CD4-positive, alpha-beta T cell treated with Interleukin-4 for 4 hours (primary cell): ENCODE results near the gene PLCB1.
"Not testable (repeated sequence)": the region's sequence is repeated elsewhere in the genome, so short reads cannot be mapped to it uniquely, and the experiment has no call there.

Source experiments
- DNase-seq: peaks from one replicate; pipeline ENCODE4 v3.0.0-alpha.2; 2020

The PLCB1 gene

DNA sequence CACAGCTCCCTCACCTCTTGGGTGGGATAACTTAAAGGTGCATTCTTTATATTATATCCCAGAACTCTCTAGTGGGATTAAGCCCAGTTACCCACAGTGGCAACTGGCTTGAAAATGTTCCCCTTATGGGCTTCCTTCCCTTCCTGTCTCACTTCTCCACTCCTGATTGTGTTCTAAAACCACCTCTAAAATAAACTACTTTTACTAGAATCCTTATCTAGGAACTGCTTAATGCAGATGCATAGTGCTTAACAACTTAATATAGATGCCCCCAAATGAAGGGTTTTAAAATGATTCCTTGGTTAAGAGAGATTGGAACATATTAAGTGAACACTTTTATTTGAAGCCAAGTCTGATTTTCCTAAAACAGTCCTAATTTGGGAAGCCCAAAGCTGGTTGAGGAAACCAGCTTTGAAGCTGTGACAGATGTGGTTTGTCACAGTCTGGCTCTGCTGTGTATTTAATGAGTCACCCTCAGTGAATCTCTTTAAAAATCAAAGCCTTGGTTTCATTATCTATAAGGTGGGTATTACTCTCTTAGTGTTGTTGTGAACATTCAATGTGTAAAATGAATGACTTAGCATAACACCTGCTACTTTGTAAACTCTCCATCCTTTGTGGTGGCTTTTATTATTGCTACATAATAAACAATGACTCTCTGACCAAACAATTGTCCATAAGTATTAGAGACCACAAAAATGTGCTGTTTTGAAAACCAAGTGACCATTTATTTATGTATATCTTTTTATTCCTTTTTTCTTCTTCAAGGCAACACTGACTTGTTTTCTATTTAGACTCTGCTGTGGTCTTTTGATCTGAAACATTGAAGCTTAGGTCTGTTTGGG, 24.4 kb downstream of the PLCB1 start:
- peak; percentile 56 for DNase-seq

DNA sequence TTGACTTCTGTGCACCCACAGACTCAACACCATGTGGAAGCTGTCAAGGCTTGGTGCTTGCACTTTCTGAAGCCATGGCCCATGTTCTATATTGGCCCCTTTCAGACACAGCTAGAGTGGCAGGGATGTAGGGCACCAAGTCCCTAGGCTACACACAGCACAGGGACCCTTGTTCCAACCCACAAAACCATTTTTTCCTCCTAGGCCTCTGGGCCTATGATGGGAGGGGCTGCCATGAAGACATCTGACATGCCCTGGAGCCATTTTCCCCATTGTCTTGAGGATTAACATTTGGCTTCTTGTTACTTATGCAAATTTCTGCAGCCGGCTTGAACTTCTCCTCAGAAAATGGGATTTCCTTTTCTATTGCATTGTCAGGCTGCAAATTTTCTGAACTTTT, 27.2 kb downstream of the PLCB1 start:
- not testable (repeated sequence) for DNase-seq

DNA sequence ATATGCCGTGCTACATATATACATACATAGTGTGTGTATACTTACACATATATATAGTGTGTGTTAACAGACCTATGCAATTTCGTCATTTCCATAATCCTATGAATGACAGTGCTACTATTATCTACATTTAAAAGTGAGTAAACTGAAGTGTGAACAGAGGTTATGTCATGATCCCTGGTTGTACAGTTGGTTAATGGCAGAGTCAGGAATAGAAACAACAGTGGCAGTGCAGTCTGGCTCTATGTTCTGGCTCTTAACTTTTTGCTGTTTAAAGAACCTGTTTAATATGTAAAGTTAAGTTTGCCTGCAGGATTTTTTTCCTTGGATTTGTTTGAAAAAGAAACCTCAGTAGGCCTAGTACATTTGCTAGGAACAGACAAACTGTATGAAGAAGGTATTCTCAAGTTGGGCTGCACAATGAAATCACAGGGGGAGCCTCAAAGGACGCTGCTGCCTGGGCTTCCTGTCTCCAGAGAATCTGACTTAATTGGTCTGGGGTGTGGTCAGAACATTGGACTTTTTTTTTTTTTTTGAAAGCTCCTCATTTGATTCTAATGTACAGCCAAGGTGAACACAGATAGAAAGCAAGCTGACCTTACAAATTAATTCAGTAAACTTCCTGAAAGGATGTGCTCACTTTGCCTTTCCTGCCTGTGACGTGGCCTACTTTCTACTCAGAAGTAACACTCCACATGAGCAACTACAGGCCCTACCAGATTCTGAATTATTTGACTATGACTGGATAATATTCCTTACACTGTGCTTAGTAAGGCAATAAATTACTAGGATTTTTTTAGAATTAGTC, 29.4 kb downstream of the PLCB1 start:
- DNase-seq: no peak

DNA sequence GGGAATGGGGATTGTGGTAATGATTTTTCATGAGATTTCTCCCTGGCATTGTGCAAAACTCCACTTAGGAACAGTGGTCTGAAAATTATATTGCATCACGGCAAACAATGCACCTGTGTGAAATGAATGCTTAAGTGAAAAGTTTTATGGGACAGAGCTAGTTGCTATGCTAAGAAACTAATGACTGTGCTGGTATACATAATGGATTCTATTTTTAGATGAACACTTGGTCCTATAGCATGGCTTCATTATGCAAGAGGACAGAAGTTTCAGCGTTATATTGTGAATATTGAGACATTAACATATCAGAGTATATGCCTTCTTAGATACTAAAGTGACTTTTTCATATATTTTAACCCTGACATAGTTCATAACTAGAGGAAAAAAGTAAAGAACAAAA, 30.5 kb downstream of the PLCB1 start:
- no peak for DNase-seq

DNA sequence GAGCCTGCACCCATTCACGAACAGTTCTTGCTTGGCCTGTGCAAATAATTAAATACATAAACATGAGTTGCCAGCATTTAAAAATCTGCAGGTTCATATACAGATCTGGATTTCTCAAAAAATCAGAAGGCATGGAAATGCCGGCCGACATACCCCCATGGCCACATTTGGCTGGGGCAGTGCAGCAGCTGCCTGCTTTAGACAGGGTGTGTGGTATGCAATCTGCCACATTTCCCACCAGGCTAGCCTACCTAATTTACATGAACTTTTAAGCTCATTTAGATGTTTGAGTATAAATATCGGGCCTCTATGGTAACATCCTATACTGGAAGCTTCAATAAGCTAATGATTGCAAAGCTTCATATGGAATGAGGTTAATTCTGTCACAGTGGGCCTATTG, 31.5 kb downstream of the PLCB1 start:
- no peak for DNase-seq

DNA sequence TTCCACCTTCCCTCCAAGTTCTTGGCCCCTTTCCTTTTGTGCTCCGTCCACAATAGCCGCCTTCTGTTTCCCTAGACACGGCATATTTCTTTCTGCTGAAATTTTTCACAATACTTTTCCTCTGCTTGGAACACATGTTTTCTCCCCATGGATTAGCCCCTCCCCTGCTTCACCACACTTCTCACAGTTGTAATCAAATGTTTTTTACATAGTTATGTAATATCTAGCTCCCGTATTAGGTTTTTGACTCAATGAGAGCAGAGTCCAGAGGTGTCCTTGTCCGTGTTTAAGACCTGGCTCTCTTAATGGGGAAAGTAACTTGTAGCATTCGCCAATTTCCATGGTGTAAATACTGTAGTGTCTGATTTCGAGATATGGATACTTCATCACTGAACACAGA, 34.7 kb downstream of the PLCB1 start:
- no peak for DNase-seq

DNA sequence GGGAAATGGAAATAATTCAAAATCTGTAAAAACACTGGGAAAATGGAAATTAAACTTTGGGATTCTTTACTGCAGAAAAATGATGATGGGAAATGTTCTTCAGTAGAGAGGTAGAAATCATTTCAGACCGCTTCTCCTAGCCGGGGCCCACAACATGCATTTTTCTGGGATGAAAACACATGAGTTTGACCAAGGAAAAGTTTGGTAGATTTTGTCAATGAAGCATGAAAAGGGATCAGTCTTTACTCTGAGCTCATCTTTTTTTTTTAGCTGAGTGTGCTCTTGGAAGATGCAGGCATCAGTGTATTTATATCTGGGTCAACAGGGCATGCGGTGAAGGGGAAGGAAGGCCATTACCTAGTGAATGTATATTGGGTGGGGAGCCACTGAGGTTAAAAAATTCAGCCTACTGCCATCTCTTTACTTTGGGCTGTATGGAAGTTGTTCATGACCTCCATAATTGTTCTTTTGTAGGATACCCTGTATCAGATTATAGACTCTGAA, 36.8 kb downstream of the PLCB1 start:
- DNase-seq: no peak

DNA sequence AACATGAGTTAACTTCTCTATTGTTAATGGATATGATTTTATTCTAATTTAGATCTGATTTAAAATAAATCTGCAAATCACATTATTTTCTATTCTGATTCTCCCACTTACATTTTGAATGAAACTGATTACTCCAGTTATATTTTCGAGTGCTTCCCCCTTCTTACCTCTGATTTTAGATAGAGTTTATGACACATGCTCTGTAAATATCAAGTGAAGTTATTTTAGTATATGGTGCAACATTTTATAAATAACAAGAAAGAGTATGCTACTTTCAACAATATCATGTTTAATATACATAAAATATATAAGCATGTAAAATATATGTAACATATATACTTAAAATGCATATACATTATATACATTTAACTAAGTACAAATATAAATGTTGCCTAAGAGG, 38.9 kb downstream of the PLCB1 start:
- DNase-seq: no peak

DNA sequence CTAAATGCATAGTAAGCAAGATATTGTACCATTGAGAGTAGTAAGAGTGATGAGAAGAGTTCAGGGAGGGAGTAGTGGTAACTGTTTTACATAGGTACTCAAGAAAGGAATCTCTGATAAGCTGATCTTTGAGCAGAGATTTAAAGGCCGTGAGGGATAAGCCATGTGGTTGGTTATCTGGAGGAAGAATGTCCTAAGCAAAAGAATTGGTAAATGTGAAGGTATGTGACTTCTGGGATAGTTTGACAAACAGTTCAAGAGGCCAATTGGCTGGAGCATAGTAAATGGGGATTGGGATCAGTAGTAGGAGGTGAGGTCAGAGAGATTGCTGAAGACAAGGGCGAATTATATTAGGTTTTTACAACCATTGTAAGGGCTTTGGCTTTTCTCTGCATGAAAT, 40.1 kb downstream of the PLCB1 start:
- no peak for DNase-seq

DNA sequence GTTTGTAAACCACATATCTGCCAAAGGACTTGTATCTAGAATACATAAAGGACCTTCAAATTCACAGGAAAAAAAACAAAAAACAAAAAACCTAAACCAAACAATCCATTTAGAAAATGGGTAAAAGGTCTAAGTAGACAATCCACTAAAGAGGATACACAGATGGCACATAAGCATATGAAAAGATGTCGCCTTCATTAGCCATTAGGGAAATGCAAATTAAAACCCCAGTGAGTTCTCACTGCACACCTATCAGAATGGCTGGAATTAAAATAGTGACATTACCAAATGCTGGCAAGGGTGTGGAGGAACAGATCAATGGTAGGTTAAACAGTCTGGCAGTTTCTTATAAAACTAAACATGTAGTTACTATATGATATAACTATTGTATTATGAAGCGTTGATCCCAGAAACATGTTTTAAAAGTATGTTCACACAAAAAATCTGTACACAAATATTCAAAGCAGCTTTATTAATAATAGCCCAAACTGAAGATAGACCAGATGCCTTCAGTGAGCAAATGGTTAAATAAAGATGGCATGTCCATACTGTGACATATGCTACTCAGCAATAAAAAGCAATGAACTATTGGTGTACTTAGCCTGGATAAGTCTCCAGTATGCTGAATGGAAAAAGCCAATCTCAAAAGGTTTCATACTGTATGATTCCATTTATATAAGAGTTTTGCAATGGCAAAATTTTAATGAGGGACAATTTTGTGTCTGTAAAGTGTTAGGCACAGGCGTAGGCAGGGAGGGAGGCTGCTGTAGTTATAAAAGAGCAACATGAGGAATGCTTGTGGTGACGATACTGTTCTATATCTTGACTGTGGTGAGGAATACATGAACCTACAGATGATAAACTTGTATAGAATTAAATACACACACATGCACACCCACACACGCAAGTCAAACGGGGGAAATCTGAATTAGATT, 43.9 kb downstream of the PLCB1 start:
- no peak for DNase-seq

DNA sequence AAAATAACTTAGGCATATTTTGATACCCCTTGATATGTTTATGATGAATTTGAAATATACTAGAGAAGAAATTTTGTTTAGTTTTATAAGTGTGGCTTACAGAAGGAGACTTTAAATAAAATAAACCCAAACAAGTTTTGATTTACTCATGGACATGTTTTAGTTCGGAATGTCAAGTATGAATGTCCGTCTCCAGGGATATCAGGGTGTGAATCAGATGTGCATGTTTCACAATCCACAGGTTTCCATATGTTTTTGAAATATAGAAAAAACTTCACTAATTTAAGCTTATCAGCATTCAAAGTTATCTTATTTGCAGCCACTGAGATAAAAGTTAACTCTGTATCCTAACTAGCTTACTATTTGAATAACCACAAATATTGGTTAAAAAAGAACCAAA, 51.5 kb downstream of the PLCB1 start:
- DNase-seq: no peak

DNA sequence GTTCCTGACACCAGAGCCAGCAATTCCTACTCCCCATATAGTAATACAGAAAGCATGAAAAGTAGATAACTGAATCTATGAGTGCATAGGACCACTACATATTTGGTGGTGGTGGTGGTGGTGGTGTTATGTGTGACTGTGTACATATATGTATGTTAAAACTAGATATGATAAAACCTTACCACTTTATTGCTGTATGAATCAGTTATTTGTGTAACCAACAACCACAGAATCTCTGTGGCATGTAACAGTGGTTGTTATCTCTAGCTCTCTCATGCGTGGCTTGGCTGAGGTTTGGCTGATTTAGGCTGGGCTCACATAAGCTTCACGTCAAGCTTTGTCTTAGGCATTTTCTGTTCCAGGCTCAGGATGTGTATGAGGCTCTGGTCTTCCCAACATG, 55.7 kb downstream of the PLCB1 start:
- DNase-seq: no peak

DNA sequence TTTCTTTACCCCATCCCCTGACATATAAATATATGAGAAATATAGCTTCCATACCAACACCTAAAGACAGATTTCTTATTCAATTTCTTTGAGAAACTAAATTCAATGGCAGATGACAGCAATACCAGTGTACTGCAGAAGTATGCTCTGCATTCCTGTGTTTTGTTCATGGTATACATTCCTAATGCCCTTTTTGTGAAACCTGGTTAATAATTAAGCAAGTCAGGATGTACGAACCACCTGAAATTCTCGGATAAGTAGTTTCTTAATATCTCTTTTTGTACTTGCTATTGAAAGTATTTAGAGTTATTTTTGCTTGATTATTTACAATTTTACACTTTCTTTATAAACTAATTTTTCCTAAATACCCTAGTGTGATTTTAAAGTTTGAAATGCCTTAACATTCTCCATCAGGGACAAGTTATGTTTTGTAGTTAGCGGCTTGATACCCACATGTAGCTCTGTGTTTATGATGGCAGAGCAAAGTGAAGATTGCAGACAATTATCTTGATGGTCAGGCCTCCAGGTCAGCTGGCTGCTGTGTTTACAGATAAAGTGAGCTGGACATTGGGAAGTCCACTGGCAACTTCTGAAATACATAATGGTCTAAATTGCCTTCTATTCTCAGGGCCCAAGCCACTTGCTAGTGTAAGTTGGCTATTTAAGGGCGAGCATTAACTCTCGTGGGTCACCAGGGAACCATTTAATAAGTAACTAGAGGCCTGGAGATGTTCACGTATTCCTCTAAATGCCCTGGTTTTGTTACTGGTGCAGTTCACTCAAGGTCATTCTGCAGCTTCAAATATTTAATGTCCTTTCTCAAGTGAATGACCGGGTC, 58.2 kb downstream of the PLCB1 start:
- DNase-seq: no peak

DNA sequence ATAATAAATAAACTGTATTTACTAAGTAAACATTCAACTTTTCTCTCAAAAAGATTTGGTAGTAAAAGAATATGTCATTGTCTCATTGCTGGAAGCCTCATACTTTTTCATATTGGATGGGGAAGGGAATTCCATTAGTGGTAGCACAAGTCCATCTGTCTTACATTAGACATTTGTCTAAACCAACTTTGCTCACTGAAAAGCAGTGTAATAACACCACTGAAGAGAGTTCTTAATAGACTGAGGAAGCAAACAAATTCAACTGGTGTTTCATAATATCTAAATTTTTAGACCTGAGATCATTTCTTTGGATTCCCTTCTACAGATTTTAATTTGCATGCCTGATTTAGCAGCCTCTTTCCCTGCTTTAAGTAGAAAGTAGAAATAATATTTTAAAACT, 62.7 kb downstream of the PLCB1 start:
- no peak for DNase-seq

DNA sequence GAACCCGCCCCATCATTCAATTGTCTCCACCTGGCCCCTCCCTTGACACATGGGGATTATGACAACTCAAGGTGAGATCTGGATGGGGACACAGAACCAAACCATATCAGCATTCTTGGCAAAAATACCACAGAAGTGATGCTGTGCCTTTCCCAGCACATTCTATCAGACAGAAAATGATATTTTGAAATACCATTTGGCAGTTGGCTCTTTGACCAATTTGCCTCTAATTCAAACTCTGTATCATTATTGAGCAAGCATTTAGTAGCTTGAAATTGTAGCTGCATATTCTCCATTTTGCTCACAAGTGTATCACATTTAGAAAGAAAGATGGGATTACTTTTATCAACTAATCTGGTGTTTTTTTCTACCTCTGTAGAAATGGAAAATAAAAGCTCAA, 64.0 kb downstream of the PLCB1 start:
- no peak for DNase-seq

DNA sequence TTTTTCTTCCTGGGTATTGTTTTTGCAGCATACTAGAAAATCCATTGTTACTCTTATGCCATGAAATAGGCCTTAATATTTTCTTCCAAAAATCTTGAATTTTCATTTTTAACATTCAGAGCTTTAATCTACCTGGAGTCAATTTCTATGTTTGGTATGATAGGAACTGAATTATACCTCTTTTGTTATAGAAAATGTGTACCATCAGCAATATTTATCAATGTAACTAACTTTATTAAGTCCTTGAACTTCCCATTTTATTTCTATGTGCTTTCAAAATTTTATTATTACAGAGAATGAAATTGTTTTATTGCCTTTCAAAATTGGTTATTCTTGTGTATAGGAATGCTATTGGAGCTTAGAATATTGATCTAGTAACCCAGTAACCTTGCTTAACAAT, 68.2 kb downstream of the PLCB1 start:
- no peak for DNase-seq

DNA sequence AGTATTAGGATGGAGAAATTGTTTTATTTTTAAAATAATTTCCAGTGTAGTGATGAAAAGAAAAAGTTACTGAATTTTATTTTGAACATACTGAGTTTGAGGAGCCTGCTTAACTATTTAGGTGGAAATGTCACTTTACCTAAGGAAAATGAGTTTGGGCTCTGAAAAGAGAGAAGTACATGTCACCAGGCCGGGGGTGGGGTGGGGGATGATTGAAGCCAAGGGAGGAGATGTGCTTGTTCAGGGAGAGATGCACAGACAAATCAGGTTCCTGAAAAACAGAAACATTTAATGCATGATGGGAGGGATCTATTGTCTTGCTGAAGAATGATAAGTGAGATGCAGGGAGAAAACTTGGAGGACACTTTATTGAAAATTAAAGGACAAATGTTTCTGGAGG, 71.3 kb downstream of the PLCB1 start:
- DNase-seq: no peak

DNA sequence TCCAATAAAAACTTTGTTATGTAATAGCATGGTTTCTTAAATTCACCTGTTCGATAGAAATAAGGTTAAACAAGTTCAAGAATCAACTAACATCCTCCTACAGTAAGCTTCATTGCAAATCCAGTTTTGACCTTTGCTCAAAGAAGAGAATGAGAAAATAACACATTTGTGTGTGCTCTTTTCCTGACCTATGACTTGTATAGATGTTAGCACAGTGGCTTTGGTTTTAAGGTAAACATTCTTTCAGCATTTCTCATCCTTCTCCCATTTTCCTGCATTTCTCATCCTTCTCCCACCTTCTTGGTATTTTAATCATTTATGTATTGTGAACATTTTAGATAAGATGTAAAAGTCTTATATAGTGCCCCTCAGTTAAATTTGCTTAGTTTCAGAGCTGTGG, 73.9 kb downstream of the PLCB1 start:
- no peak for DNase-seq

DNA sequence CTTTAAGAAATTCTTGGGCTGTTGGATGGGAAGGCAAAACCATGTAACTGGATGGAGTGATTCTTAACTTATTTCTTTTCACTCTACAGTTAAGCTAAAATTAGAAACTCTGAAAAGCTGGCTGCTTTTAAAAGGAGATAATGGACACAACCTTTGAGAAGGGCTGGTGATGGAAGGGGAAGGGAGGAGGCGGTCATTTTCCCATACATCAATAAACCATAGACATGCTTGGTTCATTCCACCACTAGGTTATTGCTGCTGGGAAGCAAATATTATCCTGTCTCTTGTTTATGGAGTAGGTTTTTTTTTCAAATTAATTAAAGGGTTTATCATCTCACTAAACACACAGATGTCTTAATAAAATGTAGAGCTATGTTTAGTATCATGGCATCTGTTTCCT, 76.2 kb downstream of the PLCB1 start:
- DNase-seq: no peak

DNA sequence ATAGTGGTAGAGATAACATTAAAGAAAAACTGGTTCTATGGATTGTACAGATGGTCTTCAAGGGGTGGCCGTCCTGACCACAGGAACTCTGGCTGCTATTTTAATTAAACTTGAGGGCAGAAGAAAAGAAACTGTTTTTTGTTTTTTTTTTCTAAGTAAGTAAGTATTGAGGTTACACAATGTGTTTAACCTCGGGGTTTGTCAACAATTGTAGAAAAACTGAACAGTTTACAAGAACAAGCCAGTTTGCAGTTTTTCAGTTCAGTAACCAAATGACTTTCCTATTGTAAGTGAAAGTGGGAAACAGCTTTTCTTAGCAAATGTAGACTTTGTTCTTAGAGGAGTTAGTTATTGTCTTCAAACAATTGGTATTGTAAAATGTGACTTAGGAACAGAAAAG, 77.0 kb downstream of the PLCB1 start:
- no peak for DNase-seq

DNA sequence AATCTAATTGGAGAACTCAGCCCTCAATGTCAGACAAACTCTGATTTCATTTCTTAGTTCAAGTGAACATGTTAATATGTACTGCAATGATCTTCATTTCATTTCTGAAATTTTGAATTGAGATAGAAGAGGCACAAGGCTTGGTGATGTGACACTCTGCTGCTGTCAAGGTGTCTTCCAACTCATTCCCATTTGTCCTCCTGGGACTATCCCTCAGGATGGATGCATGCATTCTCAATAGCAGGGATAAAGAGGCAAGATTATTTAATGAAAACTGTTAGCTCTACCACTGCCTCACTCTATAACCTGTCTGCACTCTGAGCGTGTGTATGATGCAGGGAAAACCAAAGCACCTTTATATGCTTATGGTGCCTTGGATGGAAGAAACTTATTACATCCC, 78.7 kb downstream of the PLCB1 start:
- no peak for DNase-seq

DNA sequence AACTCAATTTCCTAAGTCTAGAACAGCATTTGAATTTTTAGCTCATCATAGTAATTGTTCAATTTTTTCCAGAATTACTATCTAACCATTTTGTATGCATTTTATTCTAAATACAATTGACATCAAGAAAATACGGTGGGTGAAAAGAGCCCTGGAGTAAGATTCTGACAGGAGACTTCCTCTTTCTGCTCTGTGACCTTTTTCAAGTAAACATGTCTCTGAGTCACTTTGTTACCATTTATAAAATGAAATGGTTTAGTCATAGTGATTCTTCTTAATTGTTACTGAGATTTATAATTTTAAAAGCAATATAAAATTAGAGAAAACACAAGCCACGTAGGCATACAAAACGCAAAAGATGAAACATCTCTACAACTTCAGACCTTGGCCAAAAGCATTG, 80.2 kb downstream of the PLCB1 start:
- DNase-seq: peak; percentile 8
